ENCODE results near the gene NDUFB3. TPM values are rescaled to one million over a fixed set of nuclear protein-coding genes. Genes with fewer than 3 reads are reported as not detected.
"Not testable (repeated sequence)": the region's sequence is repeated elsewhere in the genome, so short reads cannot be mapped to it uniquely, and the experiment has no call there.

NDUFB3 gene
- 26.2 TPM for total RNA-seq
- polyA plus RNA-seq, result 100 to 1,000 TPM; 288 to 370 (median 322) TPM

- Histone ChIP-seq H3K36me3 (ENCODE audit: control insufficient read depth, insufficient read depth, low read length) (no peaks in the 10 kb centered on the region), H3K27me3 (ENCODE audit: control insufficient read depth, insufficient read depth, low read length) (no peaks in the 10 kb centered on the region), H3K27ac (ENCODE audit: insufficient read depth, low read length, poor library complexity, severe bottlenecking) (peak within 1 kb of the TSS; percentile 90), H3K4me3 (ENCODE audit: low read depth, low read length) (peak within 1 kb of the TSS; percentile 99), H3K9me3 (ENCODE audit: control insufficient read depth in 2 of 2, low read length in 2 of 2) (no peaks in the 10 kb centered on the region), H3K4me1 (ENCODE audit: control insufficient read depth, insufficient read depth, low read length, poor library complexity, severe bottlenecking) (peaks cover 42% of the 10 kb centered on the region)
- peak within 1 kb of the TSS; percentile 95 to 98 (median 98) for H3K4me3 Mint-ChIP-seq
- H3K4me1 Mint-ChIP-seq, result peaks cover 25 to 62% (median 48%) of the 10 kb centered on the region in 4 donors
- no peaks in the 10 kb centered on the region for H3K9me3 Mint-ChIP-seq
- peak; percentile 90 to 98 (median 96) for DNase-seq
- ATAC-seq (ENCODE audit: low read depth in 2 of 2), result peak; percentile 96 to 97
- H3K27ac Mint-ChIP-seq, result peak within 1 kb of the TSS; percentile 86 to 98 (median 96)
- peaks cover 7% of the 10 kb centered on the region for H3K27me3 Mint-ChIP-seq
- peaks cover 3% of the 10 kb centered on the region for H3K36me3 Mint-ChIP-seq
Observed at GRCh38 chr2:201071479-201072200, at the start of gene NDUFB3, which contains the start of gene HYCC2. NDUFB3 (plus strand) TSS chr2:201072001; CDS start chr2:201078883, 6,882 bp downstream. HYCC2 (minus strand) TSS chr2:201071671; CDS start chr2:201024009, 47,662 bp downstream.

GRCh38 chr2:201024518-201024917, 47.3 kb upstream of the NDUFB3 start:
- H3K4me3 ChIP-seq (ENCODE audit: low read depth, low read length), result no peak overlapping the region
- no peak overlapping the region for H3K27ac ChIP-seq (ENCODE audit: insufficient read depth, low read length, poor library complexity, severe bottlenecking)
- Mint-ChIP-seq H3K27ac (no peak overlapping the region), H3K36me3 (peaks cover 20% of the 10 kb centered on the region), H3K27me3 (no peaks in the 10 kb centered on the region), H3K4me1 (peaks cover 27 to 45% (median 35%) of the 10 kb centered on the region in 4 donors), H3K9me3 (peaks cover 0 to 3% (median 0%) of the 10 kb centered on the region in 7 donors), H3K4me3 (no peak overlapping the region)
- ATAC-seq (ENCODE audit: low read depth in 2 of 2) (no peak), DNase-seq (no peak)
- H3K36me3 ChIP-seq (ENCODE audit: control insufficient read depth, insufficient read depth, low read length), result peaks cover 21% of the 10 kb centered on the region
- no peaks in the 10 kb centered on the region for H3K27me3 ChIP-seq (ENCODE audit: control insufficient read depth, insufficient read depth, low read length)
- peaks cover 5% of the 10 kb centered on the region for H3K4me1 ChIP-seq (ENCODE audit: control insufficient read depth, insufficient read depth, low read length, poor library complexity, severe bottlenecking)
- H3K9me3 ChIP-seq (ENCODE audit: control insufficient read depth in 2 of 2, low read length in 2 of 2), result no peaks in the 10 kb centered on the region

GRCh38 chr2:201034355-201034754, 37.4 kb upstream of the NDUFB3 start:
- DNase-seq; H3K4me1 ChIP-seq (ENCODE audit: control insufficient read depth, insufficient read depth, low read length, poor library complexity, severe bottlenecking); H3K9me3 ChIP-seq (ENCODE audit: control insufficient read depth in 2 of 2, low read length in 2 of 2); H3K4me3 ChIP-seq (ENCODE audit: low read depth, low read length); H3K4me3 Mint-ChIP-seq; H3K27ac Mint-ChIP-seq; H3K27ac ChIP-seq (ENCODE audit: insufficient read depth, low read length, poor library complexity, severe bottlenecking); H3K27me3 Mint-ChIP-seq; H3K36me3 ChIP-seq (ENCODE audit: control insufficient read depth, insufficient read depth, low read length); H3K27me3 ChIP-seq (ENCODE audit: control insufficient read depth, insufficient read depth, low read length); H3K9me3 Mint-ChIP-seq; ATAC-seq (ENCODE audit: low read depth in 2 of 2): not testable (repeated sequence)
- peaks cover 0 to 14% (median 5%) of the 10 kb centered on the region in 4 donors for H3K4me1 Mint-ChIP-seq
- peaks cover 30% of the 10 kb centered on the region for H3K36me3 Mint-ChIP-seq

GRCh38 chr2:201038361-201038760, 33.4 kb upstream of the NDUFB3 start:
- H3K36me3 ChIP-seq (ENCODE audit: control insufficient read depth, insufficient read depth, low read length); H3K27ac Mint-ChIP-seq; H3K9me3 ChIP-seq (ENCODE audit: control insufficient read depth in 2 of 2, low read length in 2 of 2); H3K27me3 ChIP-seq (ENCODE audit: control insufficient read depth, insufficient read depth, low read length); ATAC-seq (ENCODE audit: low read depth in 2 of 2); H3K9me3 Mint-ChIP-seq; H3K4me1 ChIP-seq (ENCODE audit: control insufficient read depth, insufficient read depth, low read length, poor library complexity, severe bottlenecking); H3K27me3 Mint-ChIP-seq; H3K4me3 Mint-ChIP-seq; H3K27ac ChIP-seq (ENCODE audit: insufficient read depth, low read length, poor library complexity, severe bottlenecking); H3K4me3 ChIP-seq (ENCODE audit: low read depth, low read length); DNase-seq: not testable (repeated sequence)
- Mint-ChIP-seq H3K36me3 (peaks cover 35% of the 10 kb centered on the region), H3K4me1 (peaks cover 4 to 15% (median 9%) of the 10 kb centered on the region in 4 donors)

- Mint-ChIP-seq H3K27me3 (no peaks in the 10 kb centered on the region), H3K9me3 (peaks cover 0 to 5% (median 0%) of the 10 kb centered on the region in 7 donors), H3K36me3 (peaks cover 35% of the 10 kb centered on the region), H3K27ac (peak overlapping the region in 2 of 3 donors; percentile 16 to 24), H3K4me1 (peaks cover 4 to 15% (median 9%) of the 10 kb centered on the region in 4 donors), H3K4me3 (no peak overlapping the region)
- Histone ChIP-seq H3K36me3 (ENCODE audit: control insufficient read depth, insufficient read depth, low read length) (peaks cover 7% of the 10 kb centered on the region), H3K9me3 (ENCODE audit: control insufficient read depth in 2 of 2, low read length in 2 of 2) (no peaks in the 10 kb centered on the region), H3K4me3 (ENCODE audit: low read depth, low read length) (no peak overlapping the region), H3K4me1 (ENCODE audit: control insufficient read depth, insufficient read depth, low read length, poor library complexity, severe bottlenecking) (no peaks in the 10 kb centered on the region), H3K27me3 (ENCODE audit: control insufficient read depth, insufficient read depth, low read length) (no peaks in the 10 kb centered on the region), H3K27ac (ENCODE audit: insufficient read depth, low read length, poor library complexity, severe bottlenecking) (no peak overlapping the region)
- no peak for DNase-seq
- no peak for ATAC-seq (ENCODE audit: low read depth in 2 of 2)
Observed at GRCh38 chr2:201038855-201039254, 32.9 kb upstream of the NDUFB3 start.

GRCh38 chr2:201040867-201041628, 30.8 kb upstream of the NDUFB3 start:
- no peak overlapping the region for H3K4me3 Mint-ChIP-seq
- Histone ChIP-seq H3K27ac (ENCODE audit: insufficient read depth, low read length, poor library complexity, severe bottlenecking) (no peak overlapping the region), H3K4me3 (ENCODE audit: low read depth, low read length) (no peak overlapping the region), H3K27me3 (ENCODE audit: control insufficient read depth, insufficient read depth, low read length) (no peaks in the 10 kb centered on the region), H3K36me3 (ENCODE audit: control insufficient read depth, insufficient read depth, low read length) (peaks cover 22% of the 10 kb centered on the region), H3K4me1 (ENCODE audit: control insufficient read depth, insufficient read depth, low read length, poor library complexity, severe bottlenecking) (no peaks in the 10 kb centered on the region), H3K9me3 (ENCODE audit: control insufficient read depth in 2 of 2, low read length in 2 of 2) (no peaks in the 10 kb centered on the region)
- DNase-seq (no peak), ATAC-seq (ENCODE audit: low read depth in 2 of 2) (no peak)
- H3K9me3 Mint-ChIP-seq, result peaks cover 0 to 5% (median 0%) of the 10 kb centered on the region in 7 donors
- H3K27ac Mint-ChIP-seq, result peak overlapping the region in 1 of 3 donors; percentile 22
- H3K36me3 Mint-ChIP-seq, result peaks cover 33% of the 10 kb centered on the region
- no peaks in the 10 kb centered on the region for H3K27me3 Mint-ChIP-seq
- peaks cover 4 to 18% (median 10%) of the 10 kb centered on the region in 4 donors for H3K4me1 Mint-ChIP-seq

GRCh38 chr2:201042451-201042850, 29.4 kb upstream of the NDUFB3 start:
- H3K27ac ChIP-seq (ENCODE audit: insufficient read depth, low read length, poor library complexity, severe bottlenecking); H3K27me3 ChIP-seq (ENCODE audit: control insufficient read depth, insufficient read depth, low read length); H3K9me3 Mint-ChIP-seq; H3K27ac Mint-ChIP-seq; DNase-seq; H3K4me3 Mint-ChIP-seq; H3K4me3 ChIP-seq (ENCODE audit: low read depth, low read length); H3K4me1 ChIP-seq (ENCODE audit: control insufficient read depth, insufficient read depth, low read length, poor library complexity, severe bottlenecking); ATAC-seq (ENCODE audit: low read depth in 2 of 2); H3K9me3 ChIP-seq (ENCODE audit: control insufficient read depth in 2 of 2, low read length in 2 of 2); H3K27me3 Mint-ChIP-seq: not testable (repeated sequence)
- H3K36me3 ChIP-seq (ENCODE audit: control insufficient read depth, insufficient read depth, low read length), result peaks cover 22% of the 10 kb centered on the region
- Mint-ChIP-seq H3K4me1 (peaks cover 13 to 32% (median 16%) of the 10 kb centered on the region in 4 donors), H3K36me3 (peaks cover 38% of the 10 kb centered on the region)
